Adipose tissue (tissue), 3 donors: ENCODE data around the gene FUBP1. TPM values are rescaled to one million over a fixed set of nuclear protein-coding genes. Genes with fewer than 3 reads are reported as not detected.
A peak's percentile ranks its signal among the peaks of the same experiment; 100 is the strongest.
"Not testable (repeated sequence)": the region's sequence is repeated elsewhere in the genome, so short reads cannot be mapped to it uniquely, and the experiment has no call there.

ENCODE experiments used
- H3K27ac ChIP-seq: one replicate; pipeline ENCODE4 v1.5.1; 2013; ENCODE audit warnings: low read depth, low read length
- WGBS, 3 donors: extraction: QIAGEN DNeasy Blood & Tissue Kit; methylation state at CpG; one replicate each; pipeline ENCODE4 v1.1.7; 2013; 5-methylcytosine and 5-hydroxymethylcytosine counted together
- polyA plus RNA-seq, 3 donors: library from polyadenylated mRNA; stranded (reverse); fragments of 200-250 nt; gene quantifications; one replicate each; pipeline ENCODE4 v1.2.3, GENCODE V29; 2013
- donor health status: healthy with polysubstance abuse.
- donor health status: Bipolar disorder and iron deficiency.
- donor health status: healthy.

FUBP1 gene
- polyA plus RNA-seq: 10 to 100 TPM; 23.8 to 54.7 (median 33.4) TPM

- H3K27ac ChIP-seq: peak within 1 kb of the TSS; percentile 96
- WGBS, 3 donors: 0% methylated on average over 57 of the region's 57 CpGs
These were observed at the start of gene FUBP1 for GRCh38 chr1:77978969-77979876. Gene FUBP1, minus strand, starts transcription at chr1:77979072. Its CDS starts 68 bp downstream, at chr1:77979004.

- 94 to 97% (median 97%) methylated on average over 4 of the region's 4 CpGs for WGBS, 3 donors
- not testable (repeated sequence) for H3K27ac ChIP-seq
These were observed 42.3 kb upstream of the FUBP1 start for GRCh38 chr1:78021134-78021533.

GRCh38 chr1:78019024-78019423 is 40.2 kb upstream of the FUBP1 start:
- H3K27ac ChIP-seq: no peak overlapping the region
- WGBS, 3 donors: 97 to 100% (median 100%) methylated on average over 1 of the region's 1 CpG

GRCh38 chr1:78015148-78015547 is 36.3 kb upstream of the FUBP1 start:
- H3K27ac ChIP-seq: no peak overlapping the region

- WGBS, 3 donors: 38 to 91% (median 90%) methylated on average over 2 of the region's 2 CpGs
- H3K27ac ChIP-seq: no peak overlapping the region
These were observed 32.2 kb upstream of the FUBP1 start for GRCh38 chr1:78011050-78011449.

GRCh38 chr1:78009836-78010235 is 31.0 kb upstream of the FUBP1 start:
- no peak overlapping the region for H3K27ac ChIP-seq
- 32 to 72% (median 66%) methylated on average over 3 of the region's 3 CpGs for WGBS, 3 donors

- 49 to 91% (median 90%) methylated on average over 3 of the region's 3 CpGs for WGBS, 3 donors
- H3K27ac ChIP-seq: no peak overlapping the region
These were observed 30.4 kb upstream of the FUBP1 start for GRCh38 chr1:78009276-78009675.

GRCh38 chr1:78007677-78008341 is 28.9 kb upstream of the FUBP1 start:
- WGBS, 3 donors: 47 to 88% (median 84%) methylated on average over 4 of the region's 4 CpGs
- H3K27ac ChIP-seq: no peak overlapping the region

- H3K27ac ChIP-seq: no peak overlapping the region
These were observed 27.6 kb upstream of the FUBP1 start for GRCh38 chr1:78006521-78006920.

- H3K27ac ChIP-seq: no peak overlapping the region
- WGBS, 3 donors: 0 to 3% (median 2%) methylated on average over 1 of the region's 1 CpG
These were observed 26.9 kb upstream of the FUBP1 start for GRCh38 chr1:78005755-78006154.

- H3K27ac ChIP-seq: no peak overlapping the region
- 0 to 6% (median 2%) methylated on average over 1 of the region's 1 CpG for WGBS, 3 donors
These were observed 26.5 kb upstream of the FUBP1 start for GRCh38 chr1:78005448-78005722.

- WGBS, 3 donors: 0 to 2% (median 1%) methylated on average over 12 of the region's 12 CpGs
- H3K27ac ChIP-seq: no peak within 1 kb of the TSS
These were observed 26.0 kb upstream of the FUBP1 start, which contains the start of gene DNAJB4 for GRCh38 chr1:78004719-78005447. Gene DNAJB4, plus strand, starts transcription at chr1:78004939. Its CDS starts 172 bp downstream, at chr1:78005111.

GRCh38 chr1:78003882-78004718 is 25.2 kb upstream of the FUBP1 start:
- H3K27ac ChIP-seq: no peak overlapping the region
- 4 to 5% (median 4%) methylated on average over 8 of the region's 8 CpGs for whole genome bisulfite sequencing, 3 donors

- 18 to 28% (median 25%) methylated on average over 3 of the region's 3 CpGs for WGBS, 3 donors
- no peak overlapping the region for H3K27ac ChIP-seq
These were observed 24.3 kb upstream of the FUBP1 start for GRCh38 chr1:78003070-78003746.

GRCh38 chr1:78000536-78000935 is 21.7 kb upstream of the FUBP1 start:
- 92 to 94% (median 92%) methylated on average over 11 of the region's 11 CpGs for WGBS, 3 donors
- H3K27ac ChIP-seq: not testable (repeated sequence)

GRCh38 chr1:77996734-77997133 is 17.9 kb upstream of the FUBP1 start:
- no peak overlapping the region for H3K27ac ChIP-seq
- 53 to 95% (median 92%) methylated on average over 5 of the region's 5 CpGs for WGBS, 3 donors

GRCh38 chr1:77994117-77994705 is 15.3 kb upstream of the FUBP1 start:
- 76 to 92% (median 91%) methylated on average over 3 of the region's 3 CpGs for WGBS, 3 donors
- no peak overlapping the region for H3K27ac ChIP-seq

- no peak overlapping the region for H3K27ac ChIP-seq
These were observed 12.8 kb upstream of the FUBP1 start for GRCh38 chr1:77991638-77992037.
